CD14-positive monocyte (primary cell): ENCODE data around the gene SCN10A. TPM values are rescaled to one million over a fixed set of nuclear protein-coding genes. Genes with fewer than 3 reads are reported as not detected.

Experiments
- DNase-seq, 3 donors: peaks; one replicate each; pipeline ENCODE4 v3.0.0-alpha.2; 2011 to 2022
- H2AFZ ChIP-seq: 2 replicates; pipeline ENCODE4 v1.6.0; 2012; ENCODE audit warnings: mild to moderate bottlenecking, low read depth, low read length, inconsistent platforms; ENCODE audit not compliant: insufficient read depth, poor library complexity, severe bottlenecking
- H3K27ac ChIP-seq, 2 donors: 1 replicate in 1 of 2; 2 replicates in 1 of 2; pipeline ENCODE4 v1.5.1; 2012 to 2013; ENCODE audit warnings: low read length in 2 of 2, control low read depth in 1 of 2, inconsistent platforms in 1 of 2, low read depth in 1 of 2, mild to moderate bottlenecking in 1 of 2
- H3K27me3 ChIP-seq, 2 donors: one replicate each; pipeline versions ENCODE4 v1.6.0 to v1.6.1; 2011 to 2013; ENCODE audit warnings: low read length in 2 of 2; ENCODE audit not compliant: control insufficient read depth in 2 of 2, insufficient read depth in 2 of 2
- H3K36me3 ChIP-seq, 2 donors: replicated peaks in 1 of 2; 1 replicate in 1 of 2; 2 replicates in 1 of 2; pipeline versions ENCODE4 v1.5.1 to v1.6.1; 2012 to 2013; ENCODE audit warnings: low read length in 2 of 2, control low read depth in 1 of 2, inconsistent platforms in 1 of 2, mild to moderate bottlenecking in 1 of 2; ENCODE audit not compliant: insufficient read depth in 2 of 2, control insufficient read depth in 1 of 2
- H3K4me1 ChIP-seq, 2 donors: 1 replicate in 1 of 2; 2 replicates in 1 of 2; pipeline versions ENCODE4 v1.5.1 to v1.6.1; 2012 to 2013; ENCODE audit warnings: low read length in 2 of 2, control low read depth in 1 of 2, inconsistent platforms in 1 of 2, mild to moderate bottlenecking in 1 of 2, moderate library complexity in 1 of 2; ENCODE audit not compliant: insufficient read depth in 2 of 2, control insufficient read depth in 1 of 2
- H3K4me2 ChIP-seq: replicated peaks from 2 replicates; pipeline ENCODE3; 2012; ENCODE audit warnings: low read length, moderate library complexity, mild to moderate bottlenecking; ENCODE audit not compliant: poor library complexity, severe bottlenecking; ENCODE audit errors: extremely low read depth
- H3K4me3 ChIP-seq, 3 experiments: fragments of 200-600 bp in 1 of 3; sonication (generic) in 1 of 3; replicated peaks in 1 of 3; 1 replicate in 2 of 3; 2 replicates in 1 of 3; pipeline ENCODE4 v1.5.1; 2011 to 2013; ENCODE audit warnings: low read length in 3 of 3, mild to moderate bottlenecking in 3 of 3, control low read depth in 2 of 3, low read depth in 2 of 3, inconsistent platforms in 1 of 3, moderate library complexity in 1 of 3
- H3K79me2 ChIP-seq: 2 replicates; pipeline ENCODE4 v1.6.0; 2012; ENCODE audit warnings: mild to moderate bottlenecking, control low read depth, inconsistent platforms, low read length, moderate library complexity; ENCODE audit not compliant: insufficient read depth
- H3K9ac ChIP-seq: 2 replicates; pipeline ENCODE4 v1.6.0; 2017; ENCODE audit warnings: low read length, mild to moderate bottlenecking; ENCODE audit not compliant: insufficient read depth, poor library complexity, severe bottlenecking
- H3K9me3 ChIP-seq, 2 donors: replicated peaks in 1 of 2; 1 replicate in 1 of 2; 2 replicates in 1 of 2; pipeline versions ENCODE4 v1.5.1 to v1.6.1; 2012 to 2013; ENCODE audit warnings: low read length in 2 of 2, control low read depth in 1 of 2; ENCODE audit not compliant: control insufficient read depth in 1 of 2, insufficient read depth in 1 of 2
- H4K20me1 ChIP-seq: 2 replicates; pipeline ENCODE4 v1.6.0; 2012; ENCODE audit warnings: mild to moderate bottlenecking, low read length, control low read depth, moderate library complexity; ENCODE audit not compliant: insufficient read depth
- H3K27ac Mint-ChIP-seq, 7 donors: one replicate each; pipeline ENCODE4 v1.8.0; 2020; ENCODE audit warnings: mild to moderate bottlenecking in 7 of 7, mixed read lengths in 7 of 7, moderate library complexity in 6 of 7, inconsistent platforms in 2 of 7
- H3K27me3 Mint-ChIP-seq, 3 donors: one replicate each; pipeline ENCODE4 v1.8.0; 2021 to 2022; ENCODE audit warnings: low read depth in 3 of 3, mild to moderate bottlenecking in 3 of 3, mixed read lengths in 3 of 3, moderate library complexity in 3 of 3, inconsistent platforms in 1 of 3
- H3K36me3 Mint-ChIP-seq, 2 donors: one replicate each; pipeline ENCODE4 v1.8.0; 2020; ENCODE audit warnings: mixed read lengths in 2 of 2, inconsistent platforms in 1 of 2, mild to moderate bottlenecking in 1 of 2
- H3K4me1 Mint-ChIP-seq: one replicate; pipeline ENCODE4 v1.8.0; 2020; ENCODE audit warnings: mild to moderate bottlenecking, mixed read lengths
- H3K4me3 Mint-ChIP-seq, 2 donors: one replicate each; pipeline ENCODE4 v1.8.0; 2020; ENCODE audit warnings: mild to moderate bottlenecking in 2 of 2, mixed read lengths in 2 of 2, moderate library complexity in 1 of 2
- H3K9me3 Mint-ChIP-seq, 7 donors: one replicate each; pipeline ENCODE4 v1.8.0; 2020 to 2022; ENCODE audit warnings: mixed read lengths in 7 of 7, mild to moderate bottlenecking in 6 of 7, moderate library complexity in 6 of 7, inconsistent platforms in 2 of 7
- CTCF ChIP-seq: fragments of 200-600 bp; IDR thresholded peaks from one replicate; pipeline ENCODE4 v1.8.0; 2022; ENCODE audit warnings: antibody characterized with exemption, mild to moderate bottlenecking
- WGBS: methylation state at CpG from one replicate; pipeline ENCODE4 v1.1.5; 2013; ENCODE audit warnings: missing lambda C conversion rate; ENCODE audit not compliant: insufficient coverage; 5-methylcytosine and 5-hydroxymethylcytosine counted together
- intact Hi-C, 2 donors: fragments of 100-400 bp; cut with micrococcal nuclease; formaldehyde crosslinking; loops; one replicate each; pipeline versions ENCODE4 v1.15.0 to v1.15.1; 2023
- polyA plus RNA-seq, 3 donors: library from polyadenylated mRNA; depleted of rRNA in 1 of 3; unstranded in 2 of 3; stranded (reverse) in 1 of 3; fragments of 300-500 nt in 2 of 3; fragments of >200 nt in 1 of 3; fragmentation: Illumina TruSeq in 2 of 3; gene quantifications; 1 replicate in 2 of 3; 2 replicates in 1 of 3; pipeline ENCODE4 v1.2.3, GENCODE V29; 2012 to 2021

Gene SCN10A
- polyA plus RNA-seq, 3 donors = not detected

DNA sequence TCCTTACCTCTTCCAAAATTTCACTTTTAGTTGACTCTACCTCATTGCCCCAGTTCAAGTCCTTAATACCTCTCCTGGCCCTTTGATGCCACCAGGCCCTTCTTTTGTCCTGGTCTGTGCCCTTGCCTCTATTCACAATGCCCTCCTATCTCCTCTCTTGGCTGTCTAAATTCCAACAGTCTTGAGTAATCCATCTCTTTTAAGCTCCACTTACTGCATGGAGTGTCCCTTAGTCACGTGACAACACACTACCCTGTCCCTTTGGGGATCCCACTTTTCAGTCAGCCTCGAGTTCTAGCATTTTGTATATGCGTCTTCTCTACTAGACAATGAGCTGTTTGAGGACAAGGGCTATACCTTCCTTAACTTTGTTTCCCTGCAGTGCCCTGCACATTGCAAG lies 113.8 kb downstream of the SCN10A start:
- H3K27me3 Mint-ChIP-seq = peaks cover 0 to 2% (median 0%) of the 10 kb centered on the region in 3 donors
- no peaks in the 10 kb centered on the region for H3K79me2 ChIP-seq
- no peaks in the 10 kb centered on the region for H3K4me1 Mint-ChIP-seq
- 71% methylated on average over 1 of the region's 3 CpGs for WGBS
- peaks cover 0 to 3% (median 0%) of the 10 kb centered on the region in 7 donors for H3K9me3 Mint-ChIP-seq
- TF ChIP-seq CTCF = no peak
- no peak for DNase-seq
- no peak overlapping the region for H3K9ac ChIP-seq
- H3K9me3 ChIP-seq = no peaks in the 10 kb centered on the region
- no peak overlapping the region for H3K4me3 Mint-ChIP-seq
- no peaks in the 10 kb centered on the region for H3K27me3 ChIP-seq
- no peaks in the 10 kb centered on the region for H4K20me1 ChIP-seq
- no peaks in the 10 kb centered on the region for H3K36me3 ChIP-seq
- H2AFZ ChIP-seq = no peak overlapping the region
- H3K36me3 Mint-ChIP-seq = no peaks in the 10 kb centered on the region
- H3K4me1 ChIP-seq = no peaks in the 10 kb centered on the region
- intact Hi-C loops = no loop called here
- H3K4me2 ChIP-seq = no peak overlapping the region
- H3K4me3 ChIP-seq = no peak overlapping the region
- H3K27ac ChIP-seq = no peak overlapping the region
- no peak overlapping the region for H3K27ac Mint-ChIP-seq

DNA sequence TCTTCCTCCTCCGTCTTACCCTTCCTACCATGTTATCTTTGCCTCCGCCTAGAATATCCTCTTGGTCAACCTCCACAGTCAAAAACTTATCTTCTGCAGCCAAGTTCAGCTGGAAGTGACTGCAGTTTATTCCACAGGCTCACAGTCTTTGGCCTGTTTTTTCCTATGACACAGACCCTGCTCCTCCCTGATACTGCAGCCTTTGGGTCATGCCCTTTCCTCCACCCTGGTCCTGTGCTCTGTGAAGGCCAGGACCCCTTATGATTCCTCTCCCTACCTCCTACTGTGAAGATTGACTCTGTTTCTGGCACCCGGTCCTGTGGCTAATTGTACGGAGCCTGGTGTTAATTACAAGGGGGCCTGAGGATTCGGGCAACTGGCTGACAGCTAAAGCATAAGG lies 117.3 kb downstream of the SCN10A start:
- H4K20me1 ChIP-seq = no peaks in the 10 kb centered on the region
- no peaks in the 10 kb centered on the region for H3K79me2 ChIP-seq
- no peak overlapping the region for H3K4me3 Mint-ChIP-seq
- no peak for TF ChIP-seq CTCF
- H3K9ac ChIP-seq = no peak overlapping the region
- H3K4me2 ChIP-seq = no peak overlapping the region
- intact Hi-C loops = no loop called here
- no peak overlapping the region for H3K4me3 ChIP-seq
- H3K27me3 Mint-ChIP-seq = peaks cover 0 to 2% (median 0%) of the 10 kb centered on the region in 3 donors
- no peak overlapping the region for H3K27ac Mint-ChIP-seq
- 89% methylated on average over 5 of the region's 5 CpGs for WGBS
- DNase-seq = no peak
- no peaks in the 10 kb centered on the region for H3K36me3 ChIP-seq
- no peaks in the 10 kb centered on the region for H3K4me1 Mint-ChIP-seq
- no peaks in the 10 kb centered on the region for H3K36me3 Mint-ChIP-seq
- no peak overlapping the region for H3K27ac ChIP-seq
- H3K4me1 ChIP-seq = no peaks in the 10 kb centered on the region
- no peaks in the 10 kb centered on the region for H3K9me3 ChIP-seq
- H3K27me3 ChIP-seq = no peaks in the 10 kb centered on the region
- no peak overlapping the region for H2AFZ ChIP-seq
- peaks cover 0 to 3% (median 0%) of the 10 kb centered on the region in 7 donors for H3K9me3 Mint-ChIP-seq
